GM19324 (cell line): Measurements from ENCODE around the gene HMGA1.
"Not testable (repeated sequence)": the region's sequence is repeated elsewhere in the genome, so short reads cannot be mapped to it uniquely, and the experiment has no call there.

ENCODE experiments used
- ATAC-seq: cut with Tn5 transposase; IDR thresholded peaks from one replicate; pipeline ENCODE4 v1.9.1; 2021; ENCODE audit warnings: mild to moderate bottlenecking, moderate library complexity; ENCODE audit not compliant: unreplicated experiment, low FRiP score

Gene HMGA1

GRCh38 chr6:34239500-34239825, 2.8 kb downstream of the HMGA1 start:
- ATAC-seq = no peak

- ATAC-seq = no peak
These were observed 3.2 kb downstream of the HMGA1 start for GRCh38 chr6:34239893-34240292.

GRCh38 chr6:34240329-34241248, 3.9 kb downstream of the HMGA1 start:
- no peak for ATAC-seq

GRCh38 chr6:34241351-34242215, 4.9 kb downstream of the HMGA1 start:
- no peak for ATAC-seq

GRCh38 chr6:34242252-34243130, 5.8 kb downstream of the HMGA1 start:
- ATAC-seq = no peak

- ATAC-seq = no peak
These were observed 6.6 kb downstream of the HMGA1 start for GRCh38 chr6:34243131-34243771.

- no peak for ATAC-seq
These were observed 7.5 kb downstream of the HMGA1 start for GRCh38 chr6:34243901-34244884.

DNA sequence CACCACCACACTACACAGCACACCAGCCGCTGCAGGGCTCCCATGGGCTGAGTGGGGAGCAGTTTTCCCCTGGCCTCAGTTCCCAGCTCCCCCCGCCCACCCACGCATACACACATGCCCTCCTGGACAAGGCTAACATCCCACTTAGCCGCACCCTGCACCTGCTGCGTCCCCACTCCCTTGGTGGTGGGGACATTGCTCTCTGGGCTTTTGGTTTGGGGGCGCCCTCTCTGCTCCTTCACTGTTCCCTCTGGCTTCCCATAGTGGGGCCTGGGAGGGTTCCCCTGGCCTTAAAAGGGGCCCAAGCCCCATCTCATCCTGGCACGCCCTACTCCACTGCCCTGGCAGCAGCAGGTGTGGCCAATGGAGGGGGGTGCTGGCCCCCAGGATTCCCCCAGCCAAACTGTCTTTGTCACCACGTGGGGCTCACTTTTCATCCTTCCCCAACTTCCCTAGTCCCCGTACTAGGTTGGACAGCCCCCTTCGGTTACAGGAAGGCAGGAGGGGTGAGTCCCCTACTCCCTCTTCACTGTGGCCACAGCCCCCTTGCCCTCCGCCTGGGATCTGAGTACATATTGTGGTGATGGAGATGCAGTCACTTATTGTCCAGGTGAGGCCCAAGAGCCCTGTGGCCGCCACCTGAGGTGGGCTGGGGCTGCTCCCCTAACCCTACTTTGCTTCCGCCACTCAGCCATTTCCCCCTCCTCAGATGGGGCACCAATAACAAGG, 8.5 kb downstream of the HMGA1 start:
- ATAC-seq = not testable (repeated sequence)

DNA sequence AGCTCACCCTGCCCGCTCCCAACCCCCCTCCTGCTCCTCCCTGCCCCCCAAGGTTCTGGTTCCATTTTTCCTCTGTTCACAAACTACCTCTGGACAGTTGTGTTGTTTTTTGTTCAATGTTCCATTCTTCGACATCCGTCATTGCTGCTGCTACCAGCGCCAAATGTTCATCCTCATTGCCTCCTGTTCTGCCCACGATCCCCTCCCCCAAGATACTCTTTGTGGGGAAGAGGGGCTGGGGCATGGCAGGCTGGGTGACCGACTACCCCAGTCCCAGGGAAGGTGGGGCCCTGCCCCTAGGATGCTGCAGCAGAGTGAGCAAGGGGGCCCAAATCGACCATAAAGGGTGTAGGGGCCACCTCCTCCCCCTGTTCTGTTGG, 9.1 kb downstream of the HMGA1 start:
- not testable (repeated sequence) for ATAC-seq

DNA sequence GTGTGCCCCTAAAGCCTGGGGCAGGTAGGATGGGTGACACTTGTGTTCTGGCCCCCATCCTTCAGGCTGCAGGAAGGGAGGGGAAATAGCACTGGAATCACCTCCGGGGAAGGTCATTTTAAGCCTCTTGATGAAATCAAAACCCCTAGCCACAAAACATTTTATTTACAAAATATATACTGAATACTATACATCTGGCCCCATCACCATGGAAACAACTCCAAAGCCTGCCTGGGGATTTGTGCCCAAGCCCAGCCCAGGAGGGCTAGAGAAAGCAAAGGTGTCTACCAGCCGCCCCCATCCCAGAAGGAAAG, 9.5 kb downstream of the HMGA1 start:
- no peak for ATAC-seq

DNA sequence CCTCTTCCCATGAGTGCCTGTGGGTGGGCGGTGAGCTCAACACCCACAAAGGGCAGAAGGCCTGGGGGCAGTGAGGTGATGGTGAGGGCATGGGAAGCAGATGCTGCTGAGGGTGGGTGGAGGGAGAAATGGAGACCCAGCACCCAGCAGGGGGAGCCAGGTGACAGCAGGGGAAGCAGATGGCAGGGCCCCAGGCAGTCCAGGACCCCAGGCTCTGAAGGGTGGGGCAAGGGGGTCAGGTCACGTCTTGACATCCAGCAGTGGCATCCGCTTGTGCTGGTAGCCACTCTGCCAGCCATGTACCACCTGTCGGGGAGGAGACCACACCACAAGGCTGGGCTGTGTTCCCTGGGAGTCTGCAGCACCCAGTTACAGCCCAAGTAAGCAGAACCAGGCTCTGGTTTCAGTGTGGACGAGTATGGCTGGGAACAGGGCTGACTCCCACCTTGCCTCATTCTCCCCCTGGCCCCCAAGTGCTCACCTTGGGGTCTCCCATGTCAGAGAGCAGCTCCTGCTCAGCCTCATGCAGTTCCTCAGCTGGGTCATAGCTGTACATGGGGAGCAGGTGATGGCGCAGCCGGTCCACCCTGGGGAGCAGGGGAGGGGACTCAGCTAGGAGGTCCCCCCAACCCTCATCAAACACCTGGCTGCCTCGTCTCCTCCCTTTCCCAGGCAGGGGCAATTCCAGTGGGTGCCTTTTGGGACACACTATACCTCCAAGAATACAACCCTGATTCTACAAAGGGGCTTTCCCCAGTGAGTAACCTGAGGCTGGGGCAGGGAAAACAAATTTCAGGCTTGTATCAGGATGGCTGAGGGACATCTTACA, 10.1 kb downstream of the HMGA1 start:
- ATAC-seq = no peak

GRCh38 chr6:34247481-34248197, 11.0 kb downstream of the HMGA1 start:
- ATAC-seq = no peak

DNA sequence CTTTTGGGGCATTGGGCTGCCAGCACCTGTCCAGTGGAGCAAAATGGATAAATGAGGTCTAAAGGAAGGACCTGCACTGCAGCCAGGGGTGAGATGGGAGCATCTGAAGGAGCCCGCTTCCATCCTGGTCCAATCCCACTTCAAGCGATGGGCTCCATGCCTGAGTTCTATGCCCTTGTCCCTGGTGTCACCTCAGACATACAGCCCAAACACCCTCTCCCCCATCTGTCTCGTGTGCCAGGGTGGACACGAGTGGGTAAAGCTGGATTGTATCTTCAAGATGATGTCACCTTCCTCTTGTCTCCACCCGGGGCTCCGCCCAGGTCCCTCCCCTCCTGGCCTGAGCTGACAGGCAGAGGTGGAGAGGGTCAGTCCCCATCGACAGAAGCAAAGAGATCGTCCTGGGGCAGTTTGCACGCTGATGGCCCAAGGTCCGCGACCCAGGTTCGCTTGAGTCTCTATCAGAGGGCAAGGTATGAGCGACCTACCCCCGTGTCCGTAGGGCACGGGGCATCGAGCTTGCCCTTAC, 11.6 kb downstream of the HMGA1 start:
- ATAC-seq = peak; percentile 7

- ATAC-seq = peak; percentile 88
These were observed 12.2 kb downstream of the HMGA1 start, which contains the start of gene SMIM29 for GRCh38 chr6:34248727-34249468. TSS of gene SMIM29 (minus strand) at chr6:34249006. CDS start at chr6:34247791, 1,215 bp downstream.

GRCh38 chr6:34249469-34250261, 13.0 kb downstream of the HMGA1 start:
- ATAC-seq = no peak
